Measurements from ENCODE around the gene PAK1.

PAK1 gene

DNA sequence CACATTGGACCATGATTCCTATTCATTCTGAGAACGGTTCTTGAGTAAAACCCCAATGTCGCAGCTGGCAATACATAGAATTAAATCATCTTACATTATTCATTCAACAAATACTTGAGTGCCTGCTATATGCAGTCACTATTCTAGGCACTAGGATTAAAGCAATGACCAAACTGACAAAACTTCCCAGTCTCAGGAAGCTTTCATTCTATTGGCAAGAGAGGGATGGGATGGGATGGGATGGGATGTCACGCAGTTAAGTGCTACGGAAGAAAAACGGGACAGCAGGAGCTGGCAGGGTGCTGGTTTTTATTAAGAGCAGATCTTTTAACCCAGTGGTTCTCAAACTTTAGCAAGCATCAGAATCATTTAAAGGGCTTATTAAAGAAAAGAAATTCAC lies 2.9 kb downstream of the PAK1 start:
- H3K4me3 ChIP-seq (replicated peaks; ENCODE audit: low read depth, low read length), result no peak overlapping the region
- TF ChIP-seq, protein P1, sequence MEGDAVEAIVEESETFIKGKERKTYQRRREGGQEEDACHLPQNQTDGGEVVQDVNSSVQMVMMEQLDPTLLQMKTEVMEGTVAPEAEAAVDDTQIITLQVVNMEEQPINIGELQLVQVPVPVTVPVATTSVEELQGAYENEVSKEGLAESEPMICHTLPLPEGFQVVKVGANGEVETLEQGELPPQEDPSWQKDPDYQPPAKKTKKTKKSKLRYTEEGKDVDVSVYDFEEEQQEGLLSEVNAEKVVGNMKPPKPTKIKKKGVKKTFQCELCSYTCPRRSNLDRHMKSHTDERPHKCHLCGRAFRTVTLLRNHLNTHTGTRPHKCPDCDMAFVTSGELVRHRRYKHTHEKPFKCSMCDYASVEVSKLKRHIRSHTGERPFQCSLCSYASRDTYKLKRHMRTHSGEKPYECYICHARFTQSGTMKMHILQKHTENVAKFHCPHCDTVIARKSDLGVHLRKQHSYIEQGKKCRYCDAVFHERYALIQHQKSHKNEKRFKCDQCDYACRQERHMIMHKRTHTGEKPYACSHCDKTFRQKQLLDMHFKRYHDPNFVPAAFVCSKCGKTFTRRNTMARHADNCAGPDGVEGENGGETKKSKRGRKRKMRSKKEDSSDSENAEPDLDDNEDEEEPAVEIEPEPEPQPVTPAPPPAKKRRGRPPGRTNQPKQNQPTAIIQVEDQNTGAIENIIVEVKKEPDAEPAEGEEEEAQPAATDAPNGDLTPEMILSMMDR (IDR thresholded peaks at IDR 0.05; ENCODE audit: low read depth, low read length, missing control alignments), result no peak
- DNase-seq (ENCODE audit: extremely low read depth, low read depth), result no peak

DNA sequence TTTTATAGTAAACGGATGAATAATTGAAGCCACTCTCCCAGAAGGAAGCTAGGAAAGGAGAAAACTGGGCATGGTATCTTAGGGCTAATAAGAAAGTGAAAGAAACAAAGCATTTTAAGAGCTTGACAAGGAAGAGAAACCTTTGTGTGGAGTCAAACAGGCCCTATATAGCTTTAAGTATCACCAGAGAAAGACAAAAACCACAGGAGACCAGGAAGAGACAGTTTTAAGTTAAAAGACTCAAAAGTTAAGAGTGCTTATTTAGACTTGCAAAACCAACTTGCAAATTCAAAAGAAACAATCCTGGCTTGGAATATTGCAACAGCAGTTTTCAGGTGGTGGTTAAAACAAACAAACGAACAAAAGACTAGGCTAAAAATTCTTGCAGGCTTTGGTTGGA lies 3.4 kb downstream of the PAK1 start:
- H3K4me3 ChIP-seq (replicated peaks; ENCODE audit: low read depth, low read length), result no peak overlapping the region
- TF ChIP-seq, protein P1 (IDR thresholded peaks at IDR 0.05; ENCODE audit: low read depth, low read length, missing control alignments), result no peak
- no peak for DNase-seq (ENCODE audit: extremely low read depth, low read depth)

DNA sequence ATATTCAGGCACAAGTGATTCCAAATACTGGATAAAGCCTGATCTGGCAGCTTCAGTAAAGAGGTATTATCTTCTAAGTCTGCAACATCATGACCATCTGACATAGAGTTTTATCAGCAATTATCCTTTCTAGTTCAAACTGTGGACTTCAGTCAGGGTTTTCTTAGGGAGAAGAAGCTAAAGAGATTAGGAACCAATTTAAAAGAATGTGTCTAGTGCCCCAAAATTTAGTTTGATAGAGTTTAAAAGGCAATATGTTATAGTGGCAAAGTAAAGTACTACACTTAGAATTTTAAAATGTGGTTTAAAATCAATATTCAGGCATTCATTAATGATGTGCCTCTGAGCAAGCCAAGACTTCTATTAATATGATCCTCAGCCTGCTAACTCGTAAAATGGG lies 5.4 kb downstream of the PAK1 start:
- TF ChIP-seq, protein P1 (IDR thresholded peaks at IDR 0.05; ENCODE audit: low read depth, low read length, missing control alignments), result no peak
- H3K4me3 ChIP-seq (replicated peaks; ENCODE audit: low read depth, low read length), result no peak overlapping the region
- no peak for DNase-seq (ENCODE audit: extremely low read depth, low read depth)

DNA sequence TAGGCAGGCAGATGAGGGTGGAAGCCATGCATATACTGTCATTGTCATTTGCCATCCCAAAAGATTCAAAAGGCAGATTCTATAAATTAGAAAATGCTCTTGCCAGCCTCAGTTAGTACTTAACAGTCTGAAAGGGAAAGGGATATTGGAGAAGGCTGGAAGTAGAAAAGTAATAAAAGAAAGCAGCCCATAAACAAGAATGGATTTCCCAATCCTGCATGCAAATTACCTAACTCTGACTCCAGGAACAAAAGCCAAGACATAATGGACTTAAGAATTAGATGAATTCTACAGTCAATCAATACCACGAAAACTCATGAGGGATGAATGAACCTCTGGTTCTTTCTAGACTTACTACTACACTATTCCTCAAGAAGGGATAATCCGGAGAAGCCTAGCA lies 5.9 kb downstream of the PAK1 start:
- no peak for DNase-seq (ENCODE audit: extremely low read depth, low read depth)
- H3K4me3 ChIP-seq (replicated peaks; ENCODE audit: low read depth, low read length), result no peak overlapping the region
- TF ChIP-seq, protein P1 (IDR thresholded peaks at IDR 0.05; ENCODE audit: low read depth, low read length, missing control alignments), result no peak

DNA sequence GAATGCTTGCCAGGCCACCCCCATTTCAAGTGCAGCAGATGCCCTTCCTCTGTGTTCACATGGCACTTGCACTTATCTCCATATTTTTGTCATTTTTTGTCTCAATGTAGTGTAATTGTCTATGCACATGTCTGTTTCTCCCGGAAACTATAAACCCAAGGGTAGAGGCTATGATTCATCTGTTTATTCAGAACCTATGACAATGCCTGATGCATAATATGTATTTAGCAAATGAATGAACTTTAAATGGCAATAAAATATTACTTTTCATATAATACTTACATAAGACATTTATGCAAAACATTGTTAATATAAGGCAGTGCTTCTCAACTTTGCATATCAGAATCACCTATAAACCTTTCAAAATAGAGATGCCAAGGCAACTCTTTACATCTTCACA lies 6.7 kb downstream of the PAK1 start:
- no peak for DNase-seq (ENCODE audit: extremely low read depth, low read depth)
- H3K4me3 ChIP-seq (replicated peaks; ENCODE audit: low read depth, low read length), result no peak overlapping the region
- TF ChIP-seq, protein P1 (IDR thresholded peaks at IDR 0.05; ENCODE audit: low read depth, low read length, missing control alignments), result no peak

DNA sequence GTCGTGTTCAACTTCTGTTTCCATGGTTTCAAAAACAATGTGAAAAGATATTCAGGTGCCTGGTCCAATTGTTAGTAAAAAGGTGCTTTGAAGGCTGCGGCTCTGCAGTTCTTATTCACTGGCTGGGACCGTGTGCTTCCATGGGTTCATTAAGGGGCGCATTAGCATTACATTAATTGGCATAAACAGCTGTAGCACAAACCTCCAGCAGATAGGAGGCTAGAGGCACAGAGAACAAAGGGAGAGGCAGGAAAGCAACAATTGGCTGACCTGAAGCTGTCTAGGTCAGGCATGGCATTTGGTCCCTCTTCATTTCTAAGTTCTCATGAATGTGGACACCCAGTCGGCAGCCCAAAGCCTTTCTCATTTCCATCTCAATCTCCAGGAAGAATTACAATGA lies 16.6 kb downstream of the PAK1 start:
- H3K4me3 ChIP-seq (replicated peaks; ENCODE audit: low read depth, low read length), result no peak overlapping the region
- TF ChIP-seq, protein P1 (IDR thresholded peaks at IDR 0.05; ENCODE audit: low read depth, low read length, missing control alignments), result no peak
- DNase-seq (ENCODE audit: extremely low read depth, low read depth), result no peak

DNA sequence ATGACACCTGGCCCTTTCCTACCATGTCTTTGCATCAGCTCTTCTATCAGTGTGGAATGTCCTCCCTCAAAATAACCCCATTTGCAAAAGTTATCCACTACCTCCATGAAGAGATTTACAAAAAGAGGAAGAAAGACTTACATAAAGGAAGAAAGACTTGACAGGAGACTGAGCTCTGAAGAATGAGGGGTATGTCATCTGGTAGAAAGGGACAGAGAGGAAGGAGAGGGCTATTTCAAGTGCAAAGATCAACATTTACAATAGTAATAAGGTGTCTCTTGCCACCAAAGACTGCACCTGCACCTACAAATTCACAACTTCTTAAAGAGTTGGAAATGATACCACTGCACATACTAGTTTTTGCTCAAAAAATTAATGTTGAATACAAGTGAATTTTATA lies 18.2 kb downstream of the PAK1 start:
- TF ChIP-seq, protein P1 (IDR thresholded peaks at IDR 0.05; ENCODE audit: low read depth, low read length, missing control alignments), result no peak
- no peak overlapping the region for H3K4me3 ChIP-seq (replicated peaks; ENCODE audit: low read depth, low read length)
- DNase-seq (ENCODE audit: extremely low read depth, low read depth), result no peak
